ENCODE data around the gene KIF26B. TPM values are rescaled to one million over a fixed set of nuclear protein-coding genes. Genes with fewer than 3 reads are reported as not detected.
"Not testable (repeated sequence)": the region's sequence is repeated elsewhere in the genome, so short reads cannot be mapped to it uniquely, and the experiment has no call there.

KIF26B gene
- total and polyA plus RNA-seq, 2 of the 4 experiments (the other 2 are of a cell fraction), result 0.53 to 0.54 TPM

- H3K4me3 ChIP-seq (ENCODE audit: insufficient read depth, low read depth, low read length); H3K9me1 ChIP-seq (ENCODE audit: insufficient read depth, low read length); intact Hi-C loops (cut with micrococcal nuclease); H3K4me2 ChIP-seq (ENCODE audit: low read depth, low read length); CTCF ChIA-PET; H3K9ac ChIP-seq (ENCODE audit: low read depth, low read length); H2AK9ac ChIP-seq (replicated peaks; ENCODE audit: low read depth, low read length, poor library complexity); H2BK20ac ChIP-seq (ENCODE audit: low read depth, low read length); H3K27me3 ChIP-seq (ENCODE audit: control insufficient read depth, insufficient read depth, low read length); H3K4me1 ChIP-seq (ENCODE audit: control insufficient read depth, insufficient read depth, low read length); BruUV-seq (replicated peaks); H3K79me1 ChIP-seq (ENCODE audit: low read depth in 1 of 2, low read length in 2 of 2); H3K27ac ChIP-seq (ENCODE audit: insufficient read depth, low read length); H3K23ac ChIP-seq (ENCODE audit: low read depth, low read length); H3K9me3 ChIP-seq (ENCODE audit: control insufficient read depth, insufficient read depth, low read length); H2BK5ac ChIP-seq (ENCODE audit: low read depth, low read length, poor library complexity, severe bottlenecking); in situ Hi-C loops (cut with MboI; ENCODE audit: low sequenced_read_pairs); H4K91ac ChIP-seq (ENCODE audit: insufficient read depth, low read depth, low read length); DNase-seq; H4K20me1 ChIP-seq (ENCODE audit: insufficient read depth, low read length); dilution Hi-C loops (cut with HindIII; ENCODE audit: low sequenced_read_pairs, unreplicated experiment); H2AFZ ChIP-seq (replicated peaks; ENCODE audit: low read length, poor library complexity); H2BK15ac ChIP-seq (ENCODE audit: low read depth, low read length); ATAC-seq (ENCODE audit: low read depth); H3K56ac ChIP-seq (ENCODE audit: extremely low read depth, insufficient read depth, low read length); H4K5ac ChIP-seq (ENCODE audit: low read depth, low read length); H2BK120ac ChIP-seq (ENCODE audit: low read depth, low read length); H4K8ac ChIP-seq (ENCODE audit: low read depth in 2 of 2, low read length in 2 of 2); H2AK5ac ChIP-seq (ENCODE audit: low read depth, low read length); H3K4ac ChIP-seq (ENCODE audit: low read depth, low read length); H3K18ac ChIP-seq (ENCODE audit: low read depth, low read length); H3K14ac ChIP-seq (replicated peaks; ENCODE audit: low read depth, low read length); H3K36me3 ChIP-seq (ENCODE audit: control insufficient read depth, insufficient read depth, low read length): not testable (repeated sequence)
- 86% methylated on average over 3 of the region's 14 CpGs; no CpG with 5 or more reads in 1 of the 2 experiments for WGBS, 2 experiments (ENCODE audit: extremely low coverage in 2 of 2, insufficient read length in 1 of 2)
- POLR2A ChIA-PET (ENCODE audit: unreplicated experiment), result interaction anchor here (0.6 kb wide), 1 partner anchor 756 kb away, joined by 3 read pairs; no protein-coding TSS in a partner anchor
Observed at GRCh38 chr1:245355851-245356630, 201.3 kb downstream of the KIF26B start.

Data from IMR-90 (cell line).